ENCODE results near the gene CRYBG1.
A peak's percentile ranks its signal among the peaks of the same experiment; 100 is the strongest.
"Not testable (repeated sequence)": the region's sequence is repeated elsewhere in the genome, so short reads cannot be mapped to it uniquely, and the experiment has no call there.

Gene CRYBG1

DNA sequence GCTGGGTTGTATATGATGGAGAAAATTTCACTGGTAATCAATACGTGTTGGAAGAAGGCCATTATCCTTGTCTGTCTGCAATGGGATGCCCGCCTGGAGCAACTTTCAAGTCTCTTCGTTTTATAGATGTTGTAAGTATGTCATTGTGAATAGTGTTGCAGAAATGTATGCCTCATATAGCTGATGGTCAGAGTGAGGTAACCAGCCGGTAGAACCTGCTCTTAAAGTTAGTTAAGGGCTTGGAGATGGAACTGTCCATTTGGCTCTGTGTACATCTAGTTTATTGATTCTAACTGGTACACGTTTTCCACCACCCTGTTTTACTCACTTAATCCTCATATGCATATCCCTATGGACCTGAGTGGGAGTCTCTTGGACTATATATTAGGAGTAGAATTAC is 195.2 kb downstream of the CRYBG1 start:
- H3K4me1 Mint-ChIP-seq, result no peaks in the 10 kb centered on the region
- H3K27me3 Mint-ChIP-seq (ENCODE audit: low read depth), result no peaks in the 10 kb centered on the region
- no peak for TF ChIP-seq CTCF (IDR thresholded peaks at IDR 0.05; ENCODE audit: unreplicated experiment in 3 of 3)
- H3K27ac Mint-ChIP-seq, result no peak overlapping the region
- H3K9me3 Mint-ChIP-seq, result no peaks in the 10 kb centered on the region
- H3K36me3 Mint-ChIP-seq (ENCODE audit: low read depth), result no peaks in the 10 kb centered on the region
- no peak overlapping the region for H3K4me3 Mint-ChIP-seq

DNA sequence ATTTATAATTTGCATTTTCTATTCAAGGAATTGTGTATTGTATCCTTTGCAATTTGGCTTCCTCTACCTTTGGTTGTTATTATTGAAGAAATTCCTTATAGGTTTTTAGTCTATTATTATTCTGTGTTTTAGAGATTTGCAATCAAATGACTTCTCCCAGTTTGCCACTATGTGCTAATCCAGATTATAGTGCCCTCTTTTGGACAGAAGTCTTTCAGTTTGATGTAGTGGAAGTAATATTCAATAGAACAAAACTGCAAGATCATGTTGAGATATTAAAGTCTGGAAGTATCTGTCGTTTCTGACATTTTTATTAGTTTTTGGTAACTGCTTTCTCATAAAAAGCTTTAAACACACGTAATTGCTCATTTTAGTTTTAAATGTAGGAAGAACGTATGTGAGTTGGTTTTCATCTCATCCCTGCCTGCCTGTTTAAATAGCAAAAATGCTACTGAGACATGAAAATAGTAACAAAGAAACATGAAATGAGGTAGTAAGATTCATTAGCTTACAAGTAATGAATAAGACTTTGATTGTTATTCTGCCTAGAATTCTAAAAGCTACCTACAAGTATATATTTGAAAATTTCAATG is 195.9 kb downstream of the CRYBG1 start:
- no peak overlapping the region for H3K27ac Mint-ChIP-seq
- H3K36me3 Mint-ChIP-seq (ENCODE audit: low read depth), result no peaks in the 10 kb centered on the region
- no peaks in the 10 kb centered on the region for H3K9me3 Mint-ChIP-seq
- peak; percentile 11 to 48 (median 25) for TF ChIP-seq CTCF (IDR thresholded peaks at IDR 0.05; ENCODE audit: unreplicated experiment in 3 of 3)
- H3K27me3 Mint-ChIP-seq (ENCODE audit: low read depth), result no peaks in the 10 kb centered on the region
- no peak overlapping the region for H3K4me3 Mint-ChIP-seq
- no peaks in the 10 kb centered on the region for H3K4me1 Mint-ChIP-seq

GRCh38 chr6:106557837-106558236 is 197.3 kb downstream of the CRYBG1 start:
- no peaks in the 10 kb centered on the region for H3K36me3 Mint-ChIP-seq (ENCODE audit: low read depth)

GRCh38 chr6:106558364-106558763 is 197.8 kb downstream of the CRYBG1 start:
- Mint-ChIP-seq H3K27ac (no peak overlapping the region), H3K36me3 (ENCODE audit: low read depth) (no peaks in the 10 kb centered on the region), H3K4me1 (no peaks in the 10 kb centered on the region), H3K4me3 (no peak overlapping the region), H3K9me3 (no peaks in the 10 kb centered on the region), H3K27me3 (ENCODE audit: low read depth) (no peaks in the 10 kb centered on the region)
- no peak for TF ChIP-seq CTCF (IDR thresholded peaks at IDR 0.05; ENCODE audit: unreplicated experiment in 3 of 3)

More at GRCh38 chr6:106557837-106558236, 197.3 kb downstream of the CRYBG1 start:
- TF ChIP-seq CTCF (IDR thresholded peaks at IDR 0.05; ENCODE audit: unreplicated experiment in 3 of 3), result no peak
- H3K27ac Mint-ChIP-seq, result no peak overlapping the region
- no peaks in the 10 kb centered on the region for H3K4me1 Mint-ChIP-seq
- no peaks in the 10 kb centered on the region for H3K9me3 Mint-ChIP-seq
- H3K4me3 Mint-ChIP-seq, result no peak overlapping the region
- no peaks in the 10 kb centered on the region for H3K27me3 Mint-ChIP-seq (ENCODE audit: low read depth)

- not testable (repeated sequence) for H3K4me1 Mint-ChIP-seq; H3K27ac Mint-ChIP-seq; H3K36me3 Mint-ChIP-seq (ENCODE audit: low read depth); H3K27me3 Mint-ChIP-seq (ENCODE audit: low read depth); H3K4me3 Mint-ChIP-seq; H3K9me3 Mint-ChIP-seq
Observed at GRCh38 chr6:106559659-106560058, 199.1 kb downstream of the CRYBG1 start.

DNA sequence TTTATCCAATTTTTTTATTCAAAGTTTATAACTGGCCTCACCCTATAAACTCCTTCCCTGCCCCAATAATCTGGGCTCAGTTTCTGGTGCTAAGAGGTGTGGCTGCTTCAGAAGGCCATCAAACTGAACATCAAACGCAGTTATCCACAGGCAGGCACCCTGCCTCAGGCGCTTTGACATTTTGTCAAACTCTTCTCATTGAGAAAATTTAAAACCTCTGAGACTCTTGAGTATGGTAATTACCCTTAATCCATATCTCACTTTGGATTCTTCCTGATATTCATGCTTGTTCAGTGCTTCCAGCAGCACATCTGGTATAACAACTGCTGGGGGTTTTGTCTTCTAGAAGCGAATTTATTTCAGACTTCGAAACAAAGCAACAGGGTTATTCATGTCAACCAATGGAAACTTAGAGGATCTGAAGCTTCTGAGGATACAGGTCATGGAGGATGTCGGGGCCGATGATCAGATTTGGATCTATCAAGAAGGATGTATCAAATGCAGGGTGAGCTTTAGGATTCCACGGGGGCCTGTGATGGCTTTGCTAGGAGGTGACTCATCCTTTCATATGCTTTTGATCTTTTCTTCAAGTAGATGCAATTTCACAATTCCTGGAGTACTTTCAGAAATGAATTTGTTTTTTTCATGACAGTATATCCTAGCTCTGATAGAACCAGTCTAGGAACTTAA is 200.6 kb downstream of the CRYBG1 start:
- TF ChIP-seq CTCF (IDR thresholded peaks at IDR 0.05; ENCODE audit: unreplicated experiment in 3 of 3), result no peak
- H3K9me3 Mint-ChIP-seq, result no peaks in the 10 kb centered on the region
- H3K4me3 Mint-ChIP-seq, result no peak overlapping the region
- no peaks in the 10 kb centered on the region for H3K27me3 Mint-ChIP-seq (ENCODE audit: low read depth)
- H3K27ac Mint-ChIP-seq, result no peak overlapping the region
- H3K4me1 Mint-ChIP-seq, result no peaks in the 10 kb centered on the region
- H3K36me3 Mint-ChIP-seq (ENCODE audit: low read depth), result no peaks in the 10 kb centered on the region

All from nephron (organoid).